Activated naive CD4-positive, alpha-beta T cell treated with anti-CD3 and anti-CD28 coated beads for 36 hours (primary cell): Measurements from ENCODE around the gene TKT. TPM values are rescaled to one million over a fixed set of nuclear protein-coding genes. Genes with fewer than 3 reads are reported as not detected.
"Not testable (repeated sequence)": the region's sequence is repeated elsewhere in the genome, so short reads cannot be mapped to it uniquely, and the experiment has no call there.

Experiments used
- CTCF ChIA-PET: fragments of 350-600 bp; sonication (Branson Sonifier 250); formaldehyde crosslinking; loops from one replicate; lab custom pipeline; 2021; ENCODE audit warnings: antibody characterized with exemption; lab: Charles Lee
- DNase-seq: peaks from one replicate; pipeline ENCODE4 v3.0.0-alpha.2; 2020
- H3K27ac Mint-ChIP-seq: one replicate; pipeline ENCODE4 v1.8.0; 2021; ENCODE audit warnings: mild to moderate bottlenecking, mixed read lengths
- H3K27me3 Mint-ChIP-seq: one replicate; pipeline ENCODE4 v1.8.0; 2021; ENCODE audit warnings: low read depth, mixed read lengths
- H3K36me3 Mint-ChIP-seq: one replicate; pipeline ENCODE4 v1.8.0; 2021; ENCODE audit warnings: low read depth, mixed read lengths
- H3K4me1 Mint-ChIP-seq: one replicate; pipeline ENCODE4 v1.8.0; 2021; ENCODE audit warnings: low read depth, mixed read lengths
- H3K4me3 Mint-ChIP-seq: one replicate; pipeline ENCODE4 v1.8.0; 2021; ENCODE audit warnings: mild to moderate bottlenecking, moderate library complexity, mixed read lengths
- H3K9me3 Mint-ChIP-seq: one replicate; pipeline ENCODE4 v1.8.0; 2021; ENCODE audit warnings: mixed read lengths
- intact Hi-C: fragments of 100-400 bp; cut with micrococcal nuclease; formaldehyde crosslinking; loops from one replicate; pipeline ENCODE4 v1.15.1; 2023
- total RNA-seq, 2 experiments: library from RNA; stranded (reverse); gene quantifications; one replicate each; pipeline ENCODE4 v1.2.3, GENCODE V29; 2021

The TKT gene
- total RNA-seq, 2 experiments from 2014 or later: 316 to 322 TPM

DNA sequence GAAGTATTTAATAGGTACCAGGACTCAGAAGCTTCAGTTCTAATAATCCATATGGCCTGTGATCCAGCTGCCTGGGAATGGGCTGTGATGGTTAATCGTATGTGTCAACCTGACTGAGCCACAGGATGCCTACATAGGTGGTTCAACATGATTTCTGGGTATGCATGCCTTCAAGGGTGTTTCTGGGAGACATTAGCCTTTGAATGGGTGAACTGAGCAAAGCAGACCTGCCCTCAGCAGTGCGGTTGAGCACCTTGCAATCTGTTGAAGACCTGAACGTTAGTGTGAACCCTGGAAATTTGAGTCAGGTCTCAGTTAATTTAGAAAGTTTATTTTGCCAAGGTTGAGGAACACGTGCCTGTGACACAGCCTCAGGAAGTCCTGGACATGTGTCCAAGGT lies 22.8 kb upstream of the TKT start:
- Mint-ChIP-seq H3K4me1 (peaks cover 7% of the 10 kb centered on the region), H3K36me3 (peaks cover 7% of the 10 kb centered on the region), H3K9me3 (no peaks in the 10 kb centered on the region), H3K4me3 (no peak overlapping the region), H3K27ac (no peak overlapping the region), H3K27me3 (no peaks in the 10 kb centered on the region)
- CTCF ChIA-PET: interaction anchor here (1.0 kb wide), 1 partner anchor 169 kb away, joined by 3 read pairs; no protein-coding TSS in a partner anchor
- intact Hi-C loops: no loop called here
- DNase-seq: no peak

- intact Hi-C loops: no loop called here
- no peaks in the 10 kb centered on the region for H3K9me3 Mint-ChIP-seq
- H3K36me3 Mint-ChIP-seq: no peaks in the 10 kb centered on the region
- DNase-seq: no peak
- CTCF ChIA-PET: interaction anchor here (0.8 to 1.1 kb wide), 3 partner anchors 10 to 79 kb away, joined by 3 read pairs; no protein-coding TSS in a partner anchor
- H3K27ac Mint-ChIP-seq: no peak overlapping the region
- H3K4me3 Mint-ChIP-seq: no peak overlapping the region
- H3K4me1 Mint-ChIP-seq: peaks cover 11% of the 10 kb centered on the region
- H3K27me3 Mint-ChIP-seq: no peaks in the 10 kb centered on the region
Observed at GRCh38 chr3:53274938-53275605, 19.2 kb upstream of the TKT start.

DNA sequence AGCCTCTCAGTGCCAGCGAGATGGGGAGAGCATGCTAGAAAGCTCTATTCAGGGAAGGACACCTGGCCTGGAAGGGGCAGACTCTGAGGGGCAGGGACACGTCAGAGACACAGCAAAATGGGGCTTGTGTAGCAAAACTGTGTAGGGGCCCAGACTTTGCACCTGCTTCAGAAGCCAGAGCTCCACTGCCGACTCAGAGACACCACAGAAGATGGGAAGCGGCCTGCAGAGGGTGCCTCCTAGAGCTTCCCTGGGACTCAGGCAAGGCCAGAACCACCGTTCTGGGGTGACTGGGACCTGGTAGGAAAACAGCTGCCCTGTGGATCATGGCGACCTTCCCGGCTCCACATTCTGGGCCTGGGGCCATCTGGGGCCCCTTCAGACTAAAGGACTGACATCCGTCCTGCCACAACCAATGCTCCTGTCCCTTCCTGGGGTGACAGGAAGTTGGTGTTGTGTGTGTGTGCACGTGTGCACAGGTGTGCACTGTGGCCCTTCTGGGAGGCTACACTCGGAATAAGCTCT lies 17.4 kb upstream of the TKT start:
- Mint-ChIP-seq H3K27me3 (no peaks in the 10 kb centered on the region), H3K4me1 (peaks cover 16% of the 10 kb centered on the region), H3K27ac (no peak overlapping the region), H3K36me3 (no peaks in the 10 kb centered on the region), H3K9me3 (no peaks in the 10 kb centered on the region), H3K4me3 (no peak overlapping the region)
- DNase-seq: no peak
- intact Hi-C loops: no loop called here
- CTCF ChIA-PET: interaction anchor here (1.5 kb wide), 1 partner anchor 437 kb away, joined by 3 read pairs; no protein-coding TSS in a partner anchor

GRCh38 chr3:53269888-53270880 lies 14.4 kb upstream of the TKT start:
- DNase-seq: peak; percentile 54
- peak overlapping the region; percentile 34 for H3K27ac Mint-ChIP-seq
- no peaks in the 10 kb centered on the region for H3K27me3 Mint-ChIP-seq
- H3K4me3 Mint-ChIP-seq: no peak overlapping the region
- CTCF ChIA-PET: no interaction called here
- peaks cover 12% of the 10 kb centered on the region for H3K4me1 Mint-ChIP-seq
- intact Hi-C loops: no loop called here
- no peaks in the 10 kb centered on the region for H3K9me3 Mint-ChIP-seq
- no peaks in the 10 kb centered on the region for H3K36me3 Mint-ChIP-seq

DNA sequence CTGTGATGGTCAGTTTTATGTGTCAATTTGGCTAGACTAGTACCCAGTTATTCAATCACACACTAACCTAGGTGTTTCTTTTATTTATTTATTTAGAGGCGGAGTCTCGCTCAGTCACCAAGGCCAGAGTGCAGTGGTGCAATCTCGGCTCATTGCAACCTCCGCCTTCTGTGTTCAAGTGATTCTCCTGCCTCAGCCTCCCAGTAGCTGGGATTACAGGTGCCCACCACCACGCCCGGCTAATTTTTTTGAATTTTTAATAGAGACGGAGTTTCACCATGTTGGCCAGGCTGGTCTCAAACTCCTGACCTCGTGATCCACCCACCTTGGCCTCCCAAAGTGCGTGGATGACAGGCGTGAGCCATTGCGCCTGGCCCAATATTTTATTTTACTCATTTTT lies 13.4 kb upstream of the TKT start:
- H3K4me1 Mint-ChIP-seq, H3K9me3 Mint-ChIP-seq, CTCF ChIA-PET, H3K27ac Mint-ChIP-seq, H3K36me3 Mint-ChIP-seq, H3K4me3 Mint-ChIP-seq, DNase-seq, H3K27me3 Mint-ChIP-seq, intact Hi-C loops: not testable (repeated sequence)

- CTCF ChIA-PET: no interaction called here
- Mint-ChIP-seq H3K36me3 (no peaks in the 10 kb centered on the region), H3K4me1 (peaks cover 9% of the 10 kb centered on the region), H3K27ac (no peak overlapping the region), H3K9me3 (no peaks in the 10 kb centered on the region), H3K27me3 (no peaks in the 10 kb centered on the region), H3K4me3 (no peak overlapping the region)
- no peak for DNase-seq
- intact Hi-C loops: no loop called here
Observed at GRCh38 chr3:53267766-53268165, 11.9 kb upstream of the TKT start.

DNA sequence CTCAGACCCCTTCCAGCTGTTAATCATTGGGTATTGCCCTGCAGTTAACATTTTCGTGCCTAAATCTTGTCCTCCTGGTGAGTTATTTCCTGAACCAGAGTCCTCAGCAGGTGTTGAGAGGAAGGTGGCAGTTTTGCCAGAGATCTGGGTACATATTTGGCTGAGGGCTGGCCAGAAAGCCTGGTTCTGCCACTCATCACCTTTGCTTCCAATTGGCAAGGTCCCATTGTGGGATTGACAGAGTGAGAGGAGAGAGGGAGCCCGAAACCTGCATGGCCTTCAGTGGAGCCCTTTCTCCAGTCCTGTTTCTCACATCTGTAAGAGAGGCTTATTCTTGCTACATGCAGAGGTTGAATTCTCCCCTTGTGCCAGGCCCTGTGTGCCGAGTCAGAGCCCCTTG lies 8.9 kb upstream of the TKT start:
- DNase-seq: no peak

DNA sequence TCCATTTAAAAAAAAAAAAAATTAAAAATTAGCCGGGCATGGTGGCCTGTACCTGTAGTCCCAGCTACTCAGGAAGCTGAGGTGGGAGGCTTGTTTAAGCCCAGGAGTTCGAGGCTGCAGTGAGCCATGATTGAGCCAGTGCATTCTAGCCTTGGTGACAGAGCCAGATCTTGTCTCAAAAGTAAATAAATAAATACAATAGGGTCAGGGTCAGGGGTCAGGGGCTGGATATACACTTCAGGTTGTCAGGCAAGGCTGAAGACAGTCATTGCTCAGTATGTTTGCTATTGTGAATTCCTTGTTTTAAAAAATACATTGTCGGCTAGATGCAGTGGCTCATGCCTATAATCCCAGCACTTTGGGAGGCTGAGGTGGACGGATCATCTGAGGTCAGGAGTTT lies 8.1 kb upstream of the TKT start:
- intact Hi-C loops: no loop called here
- CTCF ChIA-PET: no interaction called here

More for the DNA sequence above, 8.9 kb upstream of the TKT start:
- H3K4me3 Mint-ChIP-seq: no peak overlapping the region
- H3K27ac Mint-ChIP-seq: no peak overlapping the region
- peaks cover under 1% of the 10 kb centered on the region for H3K4me1 Mint-ChIP-seq
- no peaks in the 10 kb centered on the region for H3K36me3 Mint-ChIP-seq
- H3K27me3 Mint-ChIP-seq: no peaks in the 10 kb centered on the region
- CTCF ChIA-PET: no interaction called here
- intact Hi-C loops: no loop called here
- no peaks in the 10 kb centered on the region for H3K9me3 Mint-ChIP-seq

DNA sequence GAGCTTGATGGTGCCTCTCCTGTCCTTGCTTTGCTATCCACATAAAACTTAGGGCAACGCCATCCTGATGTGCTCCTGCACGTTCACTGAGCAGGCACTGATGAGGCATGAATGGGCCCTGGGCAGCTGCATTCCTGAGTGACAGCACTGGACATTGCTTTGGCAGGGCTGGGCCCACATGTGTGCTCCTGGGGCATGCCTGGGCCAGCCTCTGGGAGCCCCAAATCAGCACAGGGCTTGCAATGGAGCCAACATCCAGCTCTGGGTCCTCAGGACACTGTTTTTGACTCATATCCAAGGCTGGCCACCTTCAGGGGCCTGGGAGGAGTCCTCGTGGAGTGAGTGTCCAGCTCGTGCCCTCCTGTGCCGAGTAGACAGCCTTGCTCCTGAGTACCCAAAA lies 5.9 kb upstream of the TKT start:
- Mint-ChIP-seq H3K27ac (no peak overlapping the region), H3K4me1 (no peaks in the 10 kb centered on the region), H3K27me3 (no peaks in the 10 kb centered on the region), H3K9me3 (no peaks in the 10 kb centered on the region), H3K4me3 (no peak overlapping the region), H3K36me3 (no peaks in the 10 kb centered on the region)
- intact Hi-C loops: no loop called here
- DNase-seq: no peak
- CTCF ChIA-PET: interaction anchor here (0.8 to 1.6 kb wide), 3 partner anchors 10 to 29 kb away, joined by 3 to 4 read pairs (median 4); no protein-coding TSS in a partner anchor

More for the DNA sequence above, 8.1 kb upstream of the TKT start:
- no peaks in the 10 kb centered on the region for H3K27me3 Mint-ChIP-seq
- no peak overlapping the region for H3K4me3 Mint-ChIP-seq
- no peaks in the 10 kb centered on the region for H3K4me1 Mint-ChIP-seq
- H3K36me3 Mint-ChIP-seq: no peaks in the 10 kb centered on the region
- no peaks in the 10 kb centered on the region for H3K9me3 Mint-ChIP-seq
- H3K27ac Mint-ChIP-seq: no peak overlapping the region
- DNase-seq: no peak

- no peak overlapping the region for H3K27ac Mint-ChIP-seq
- intact Hi-C loops: no loop called here
- CTCF ChIA-PET: no interaction called here
Observed at GRCh38 chr3:53260286-53260785, 4.5 kb upstream of the TKT start.

DNA sequence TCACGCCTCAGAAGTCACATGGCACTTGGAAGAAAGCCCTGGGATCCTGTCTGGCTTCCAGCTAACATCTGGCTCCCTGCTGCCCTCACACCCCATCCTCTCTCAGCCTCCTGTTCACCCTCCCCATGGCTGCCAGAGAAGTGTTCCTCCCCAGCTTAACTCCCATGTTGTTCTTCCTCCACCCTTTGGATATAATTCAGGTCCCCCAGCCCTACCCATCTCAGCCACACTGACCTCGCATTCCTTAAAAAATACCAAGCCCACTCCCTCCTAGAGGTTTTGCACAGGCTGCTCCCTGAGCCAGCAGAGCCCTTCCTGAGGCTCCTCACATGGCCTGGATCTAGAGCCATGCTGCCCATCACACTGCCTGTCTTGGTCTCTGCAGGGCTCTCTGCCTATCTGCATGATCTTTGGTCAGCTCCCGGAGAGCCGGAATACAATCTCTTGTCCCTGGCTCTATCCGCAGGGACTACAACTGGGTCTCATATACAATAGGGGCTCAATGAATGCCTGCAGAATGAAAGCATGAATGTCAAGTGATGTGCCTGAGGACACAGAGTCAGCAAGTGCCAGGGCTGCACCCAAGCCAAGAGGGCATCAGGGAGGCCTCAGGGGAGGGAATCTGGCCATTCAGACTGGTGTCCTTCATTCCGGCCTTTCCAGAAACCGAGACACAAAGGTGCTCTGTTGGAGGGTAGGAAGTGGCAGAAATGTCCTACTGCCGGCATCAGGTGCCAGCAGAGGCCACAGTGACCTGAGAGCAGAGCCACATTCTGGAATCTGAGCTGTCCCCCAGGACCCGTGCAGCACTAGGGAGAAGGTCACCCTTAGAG lies 3.8 kb upstream of the TKT start:
- Mint-ChIP-seq H3K27me3 (no peaks in the 10 kb centered on the region), H3K36me3 (peaks cover 2% of the 10 kb centered on the region), H3K27ac (no peak overlapping the region), H3K4me1 (peaks cover 2% of the 10 kb centered on the region), H3K4me3 (no peak overlapping the region), H3K9me3 (no peaks in the 10 kb centered on the region)
- CTCF ChIA-PET: interaction anchor here (0.6 kb wide), 1 partner anchor 46 kb away, joined by 3 read pairs; no protein-coding TSS in a partner anchor
- intact Hi-C loops: loop anchor here (5.0 kb wide), 2 partner anchors 487 to 633 kb away; partner anchors contain the start of genes NEK4 and SELENOK
- no peak for DNase-seq

More at GRCh38 chr3:53260286-53260785, 4.5 kb upstream of the TKT start:
- H3K27me3 Mint-ChIP-seq: no peaks in the 10 kb centered on the region
- no peak overlapping the region for H3K4me3 Mint-ChIP-seq
- no peak for DNase-seq
- H3K36me3 Mint-ChIP-seq: no peaks in the 10 kb centered on the region
- H3K9me3 Mint-ChIP-seq: no peaks in the 10 kb centered on the region
- no peaks in the 10 kb centered on the region for H3K4me1 Mint-ChIP-seq
